ENCODE results near the gene KLHL13. TPM values are rescaled to one million over a fixed set of nuclear protein-coding genes. Genes with fewer than 3 reads are reported as not detected.
"Not testable (repeated sequence)": the region's sequence is repeated elsewhere in the genome, so short reads cannot be mapped to it uniquely, and the experiment has no call there.

KLHL13 gene
- total RNA-seq, result 0.25 and 0.84 TPM in 2 replicates

GRCh38 chrX:118116713-118117550, at the start of gene KLHL13:
TSS of gene KLHL13 (minus strand) at chrX:118116810. CDS start at chrX:118028473, 88,337 bp downstream.
- intact Hi-C loops (cut with micrococcal nuclease), result no loop called here

GRCh38 chrX:118164138-118164537, 47.5 kb upstream of the KLHL13 start:
- intact Hi-C loops (cut with micrococcal nuclease), result no loop called here

GRCh38 chrX:118156953-118157608, 40.5 kb upstream of the KLHL13 start:
- intact Hi-C loops (cut with micrococcal nuclease), result no loop called here

- intact Hi-C loops (cut with micrococcal nuclease), result no loop called here
These were observed 39.8 kb upstream of the KLHL13 start for GRCh38 chrX:118156254-118156952.

- intact Hi-C loops (cut with micrococcal nuclease), result no loop called here
These were observed 36.7 kb upstream of the KLHL13 start for GRCh38 chrX:118153270-118153669.

GRCh38 chrX:118152721-118153120, 36.1 kb upstream of the KLHL13 start:
- intact Hi-C loops (cut with micrococcal nuclease), result no loop called here

- intact Hi-C loops (cut with micrococcal nuclease), result no loop called here
These were observed 32.1 kb upstream of the KLHL13 start for GRCh38 chrX:118148737-118149136.

- intact Hi-C loops (cut with micrococcal nuclease), result not testable (repeated sequence)
These were observed 31.2 kb upstream of the KLHL13 start for GRCh38 chrX:118147771-118148170.

GRCh38 chrX:118143578-118143977, 27.0 kb upstream of the KLHL13 start:
- intact Hi-C loops (cut with micrococcal nuclease), result no loop called here

GRCh38 chrX:118131336-118131735, 14.7 kb upstream of the KLHL13 start:
- intact Hi-C loops (cut with micrococcal nuclease), result no loop called here

- intact Hi-C loops (cut with micrococcal nuclease), result no loop called here
These were observed 13.1 kb upstream of the KLHL13 start for GRCh38 chrX:118129681-118130080.

- intact Hi-C loops (cut with micrococcal nuclease), result no loop called here
These were observed 12.1 kb upstream of the KLHL13 start for GRCh38 chrX:118128724-118129123.

GRCh38 chrX:118126286-118126685, 9.7 kb upstream of the KLHL13 start:
- intact Hi-C loops (cut with micrococcal nuclease), result no loop called here

- intact Hi-C loops (cut with micrococcal nuclease), result not testable (repeated sequence)
These were observed 7.6 kb upstream of the KLHL13 start for GRCh38 chrX:118124243-118124642.

GRCh38 chrX:118117741-118118140, 1.1 kb upstream of the KLHL13 start:
- intact Hi-C loops (cut with micrococcal nuclease), result no loop called here

- intact Hi-C loops (cut with micrococcal nuclease), result no loop called here
These were observed 477 bp downstream of the KLHL13 start for GRCh38 chrX:118115953-118116712.

GRCh38 chrX:118114971-118115370, 1.6 kb downstream of the KLHL13 start:
- intact Hi-C loops (cut with micrococcal nuclease), result no loop called here

GRCh38 chrX:118109065-118109464, 7.5 kb downstream of the KLHL13 start:
- intact Hi-C loops (cut with micrococcal nuclease), result no loop called here

- intact Hi-C loops (cut with micrococcal nuclease), result no loop called here
These were observed 8.3 kb downstream of the KLHL13 start for GRCh38 chrX:118108304-118108703.

- intact Hi-C loops (cut with micrococcal nuclease), result no loop called here
These were observed 16.5 kb downstream of the KLHL13 start for GRCh38 chrX:118100091-118100490.

- intact Hi-C loops (cut with micrococcal nuclease), result no loop called here
These were observed 28.5 kb downstream of the KLHL13 start for GRCh38 chrX:118088084-118088483.
